Left lung (tissue), 10 donors: Measurements from ENCODE around the gene ATP5ME. TPM values are rescaled to one million over a fixed set of nuclear protein-coding genes. Genes with fewer than 3 reads are reported as not detected.

Experiments
- ATAC-seq: fragments of 200-7000 bp; cut with Tn5 transposase; one replicate; pipeline ENCODE4 v1.9.1; 2020; ENCODE audit warnings: moderate library complexity
- DNase-seq, 4 donors: peaks; one replicate each; pipeline ENCODE4 v3.0.0-alpha.2; 2013 to 2020
- H3K27ac ChIP-seq, 2 donors: fragments of 200-600 bp; sonication (generic) in 1 of 2; one replicate each; pipeline versions ENCODE4 v1.5.0 to v1.8.0; 2020 to 2021
- H3K27me3 ChIP-seq, 2 donors: fragments of 200-600 bp; sonication (generic) in 1 of 2; one replicate each; pipeline versions ENCODE4 v1.5.0 to v1.8.0; 2020 to 2021
- H3K36me3 ChIP-seq, 2 donors: fragments of 200-600 bp; sonication (generic) in 1 of 2; one replicate each; pipeline versions ENCODE4 v1.5.0 to v1.8.0; 2020 to 2021
- H3K4me1 ChIP-seq, 2 donors: fragments of 200-600 bp; one replicate each; pipeline ENCODE4 v1.8.0; 2021
- H3K4me3 ChIP-seq, 2 donors: fragments of 200-600 bp; sonication (generic) in 1 of 2; one replicate each; pipeline versions ENCODE4 v1.5.0 to v1.8.0; 2020 to 2021; ENCODE audit warnings: mild to moderate bottlenecking in 1 of 2
- H3K9me3 ChIP-seq, 2 donors: fragments of 200-600 bp; sonication (generic) in 1 of 2; one replicate each; pipeline versions ENCODE4 v1.5.0 to v1.8.0; 2020 to 2021
- CTCF ChIP-seq, 2 donors: fragments of 200-600 bp; sonication (generic) in 1 of 2; IDR thresholded peaks; one replicate each; pipeline versions ENCODE4 v1.5.0 to v1.8.0; 2021; ENCODE audit warnings: antibody characterized with exemption in 2 of 2
- intact Hi-C, 2 donors: fragments of 100-400 bp; cut with DNase I; formaldehyde crosslinking; loops; one replicate each; pipeline versions ENCODE4 v1.11.2 to v1.14.2; 2022
- polyA plus RNA-seq, 6 donors: library from polyadenylated mRNA; unstranded; fragments of 120-200 nt; gene quantifications; one replicate each; pipeline ENCODE4 v1.2.1, GENCODE V29; 2013; ENCODE audit not compliant: insufficient read length in 6 of 6
- total RNA-seq, 2 donors: library from RNA; stranded (reverse); fragmentation: NEBNext Ultra II Directional; extraction: Animal tissue kit (Norgen Biotek cat#: 25700); gene quantifications; one replicate each; pipeline ENCODE4 v1.2.1, GENCODE V29; 2021
- donor health status: DM: no; HTN: yes; CAD: no.
- donor health status: DM: no; HTN: no; CAD: no.

Gene ATP5ME
- total and polyA plus RNA-seq, 8 donors, result 162 to 245 (median 189) TPM

GRCh38 chr4:664713-665231 lies 9.3 kb downstream of the ATP5ME start:
- Histone ChIP-seq H3K36me3 (no peaks in the 10 kb centered on the region), H3K4me1 (peaks cover 0 to 13% of the 10 kb centered on the region in 2 donors), H3K27me3 (peaks cover 0 to 8% of the 10 kb centered on the region in 2 donors), H3K4me3 (peak overlapping the region in 1 of 2 donors; percentile 60), H3K9me3 (no peaks in the 10 kb centered on the region), H3K27ac (no peak overlapping the region)
- no peak for ATAC-seq
- DNase-seq, result peak in 2 of 4 donors; percentile 27 to 75
- no peak for TF ChIP-seq CTCF (IDR thresholded peaks at IDR 0.05)
- intact Hi-C loops, result no loop called here

GRCh38 chr4:663438-664428 lies 10.3 kb downstream of the ATP5ME start:
- H3K27me3 ChIP-seq, result peaks cover 0 to 8% of the 10 kb centered on the region in 2 donors
- ATAC-seq (peak; percentile 84), DNase-seq (peak in 3 of 4 donors; percentile 64 to 92 (median 75))
- H3K4me1 ChIP-seq, result peaks cover 0 to 13% of the 10 kb centered on the region in 2 donors
- H3K4me3 ChIP-seq, result peak overlapping the region; percentile 60 to 87
- no peaks in the 10 kb centered on the region for H3K36me3 ChIP-seq
- TF ChIP-seq CTCF (IDR thresholded peaks at IDR 0.05), result no peak
- intact Hi-C loops, result no loop called here
- peak overlapping the region in 1 of 2 donors; percentile 19 for H3K27ac ChIP-seq
- H3K9me3 ChIP-seq, result no peaks in the 10 kb centered on the region

GRCh38 chr4:663046-663437 lies 11.0 kb downstream of the ATP5ME start:
- Histone ChIP-seq H3K36me3 (no peaks in the 10 kb centered on the region), H3K27me3 (peaks cover 0 to 8% of the 10 kb centered on the region in 2 donors), H3K27ac (no peak overlapping the region), H3K4me3 (peak overlapping the region; percentile 60 to 87), H3K4me1 (peaks cover 0 to 13% of the 10 kb centered on the region in 2 donors), H3K9me3 (no peaks in the 10 kb centered on the region)
- intact Hi-C loops, result no loop called here
- TF ChIP-seq CTCF (IDR thresholded peaks at IDR 0.05), result no peak
- peak; percentile 37 for ATAC-seq
- DNase-seq, result peak in 1 of 4 donors; percentile 80

- DNase-seq (peak in 1 of 4 donors; percentile 73), ATAC-seq (no peak)
- intact Hi-C loops, result no loop called here
- Histone ChIP-seq H3K36me3 (no peaks in the 10 kb centered on the region), H3K4me3 (no peak overlapping the region), H3K27me3 (peaks cover 0 to 8% of the 10 kb centered on the region in 2 donors), H3K9me3 (no peaks in the 10 kb centered on the region), H3K27ac (no peak overlapping the region), H3K4me1 (peaks cover 0 to 13% of the 10 kb centered on the region in 2 donors)
- no peak for TF ChIP-seq CTCF (IDR thresholded peaks at IDR 0.05)
Measured at GRCh38 chr4:661881-662761, 12.0 kb downstream of the ATP5ME start.
